GM21576 (cell line): ENCODE measurements around the gene PHF2.

Experiments used
- ATAC-seq: cut with Tn5 transposase; IDR thresholded peaks from one replicate; pipeline ENCODE4 v1.9.1; 2021; ENCODE audit warnings: mild to moderate bottlenecking, moderate library complexity; ENCODE audit not compliant: unreplicated experiment

The PHF2 gene

DNA sequence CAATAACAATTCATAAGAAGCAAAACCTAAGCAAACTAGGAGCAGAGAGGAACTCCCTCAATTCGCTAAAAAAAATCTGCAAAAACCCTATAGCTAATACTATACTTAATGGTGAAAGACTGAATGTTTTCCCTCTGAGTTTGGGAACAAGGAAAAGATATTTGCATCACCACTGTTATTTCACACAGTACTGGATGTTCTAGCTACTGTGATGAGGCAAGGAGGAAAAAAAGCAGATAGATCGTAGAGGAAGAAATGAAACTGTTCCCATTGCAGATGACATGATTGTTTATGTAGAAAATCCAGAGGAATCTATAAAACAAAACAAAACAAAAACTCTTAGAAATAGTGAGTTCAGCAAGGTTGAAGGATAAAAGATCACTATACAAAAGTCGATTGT lies 116.7 kb downstream of the PHF2 start:
- ATAC-seq = no peak

- ATAC-seq = no peak
Observed at GRCh38 chr9:93697352-93698139, 121.2 kb downstream of the PHF2 start.

- ATAC-seq = no peak
Observed at GRCh38 chr9:93698140-93698908, 121.9 kb downstream of the PHF2 start.

DNA sequence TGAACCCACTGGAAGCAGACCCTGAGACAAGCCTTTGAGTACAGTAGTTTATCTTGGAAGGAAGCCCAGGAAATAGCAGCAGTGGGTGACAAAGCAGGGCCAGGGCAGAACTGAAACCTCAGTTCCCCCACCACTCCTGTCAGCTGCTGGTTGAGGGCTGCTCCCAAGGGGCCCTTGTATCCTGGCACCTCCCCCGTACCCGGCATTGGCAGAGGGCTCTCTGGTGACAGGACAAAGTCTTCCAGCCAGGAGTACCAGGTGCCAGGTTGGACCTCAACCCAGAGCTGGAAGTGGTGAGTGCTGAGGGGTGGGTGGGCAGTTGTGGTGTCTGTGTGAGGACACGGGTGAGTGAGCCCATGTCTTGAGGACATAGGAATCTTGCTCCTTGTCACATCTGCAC lies 123.3 kb downstream of the PHF2 start:
- no peak for ATAC-seq

- no peak for ATAC-seq
Observed at GRCh38 chr9:93701494-93702218, 125.3 kb downstream of the PHF2 start.

DNA sequence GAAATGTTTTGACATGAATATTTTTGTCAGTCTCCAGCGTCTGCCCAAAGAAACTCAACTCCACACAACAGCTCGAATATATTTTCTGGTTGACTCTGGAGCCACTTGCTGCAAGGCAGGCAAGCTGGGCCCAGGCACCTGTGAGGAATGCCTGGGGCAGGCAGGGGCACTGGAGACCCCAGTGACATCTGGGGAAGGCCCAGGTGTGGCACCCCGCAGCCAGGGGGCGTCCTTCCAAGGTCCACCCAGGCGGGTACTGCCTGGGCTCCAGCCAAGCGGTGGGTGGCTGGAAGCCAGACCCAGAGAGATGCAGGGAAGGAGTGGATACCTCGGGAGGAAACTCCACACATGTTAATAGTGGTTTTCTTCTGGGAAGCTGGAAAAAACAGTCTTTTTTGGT lies 125.9 kb downstream of the PHF2 start:
- ATAC-seq = no peak

- no peak for ATAC-seq
Observed at GRCh38 chr9:93708289-93708986, 132.1 kb downstream of the PHF2 start.

DNA sequence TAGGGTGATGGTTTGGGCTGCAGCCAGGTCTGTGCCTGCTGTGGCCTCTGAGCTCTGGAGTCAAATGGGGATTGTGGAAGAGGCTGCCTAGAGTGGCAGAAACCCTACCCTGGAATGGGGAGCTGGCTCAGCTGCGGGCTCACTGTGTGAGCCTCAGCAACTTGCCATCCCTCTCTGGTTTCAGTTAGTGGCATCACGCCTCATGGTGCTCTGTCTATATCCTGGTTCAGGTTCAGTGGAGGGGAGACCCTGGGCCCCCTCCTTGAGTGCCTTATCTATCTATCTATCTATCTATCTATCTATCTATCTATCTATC lies 132.6 kb downstream of the PHF2 start:
- ATAC-seq = no peak

- no peak for ATAC-seq
Observed at GRCh38 chr9:93709600-93710369, 133.4 kb downstream of the PHF2 start.

DNA sequence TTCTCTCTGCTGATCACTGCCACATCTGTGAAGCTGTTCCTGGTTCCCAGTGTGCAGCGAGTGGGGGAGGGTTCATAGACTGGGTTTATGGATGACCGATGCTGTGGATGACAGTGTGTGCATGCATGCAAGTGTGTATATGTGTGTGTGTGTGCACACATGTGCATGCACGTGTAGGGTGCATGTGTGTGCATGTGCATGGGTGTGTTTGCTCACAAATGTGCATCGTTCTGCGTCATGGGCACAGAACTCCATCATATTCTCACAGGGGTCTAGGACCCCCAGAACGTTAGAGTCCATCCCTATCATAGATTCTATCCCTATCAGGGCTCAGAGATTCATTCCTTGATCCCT lies 134.0 kb downstream of the PHF2 start:
- no peak for ATAC-seq

DNA sequence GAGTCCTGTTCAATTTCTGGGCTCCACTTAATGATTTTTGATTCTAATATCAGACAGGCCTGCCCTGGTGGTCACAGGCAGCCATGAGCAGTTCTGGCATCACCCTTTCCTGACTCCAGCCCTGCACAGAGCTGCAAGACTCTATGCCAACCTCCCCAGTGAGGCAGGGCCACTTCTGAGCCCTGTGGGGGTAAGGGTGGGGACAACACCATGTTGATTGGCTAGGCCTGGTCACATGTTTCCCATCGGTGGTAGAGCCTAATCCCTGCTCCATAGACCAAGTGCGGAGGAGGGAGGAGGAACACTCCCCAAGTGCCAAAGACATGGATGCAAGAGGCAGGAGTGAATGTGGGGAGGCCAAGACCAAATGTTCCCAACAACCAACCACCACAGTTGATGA lies 134.6 kb downstream of the PHF2 start:
- no peak for ATAC-seq

DNA sequence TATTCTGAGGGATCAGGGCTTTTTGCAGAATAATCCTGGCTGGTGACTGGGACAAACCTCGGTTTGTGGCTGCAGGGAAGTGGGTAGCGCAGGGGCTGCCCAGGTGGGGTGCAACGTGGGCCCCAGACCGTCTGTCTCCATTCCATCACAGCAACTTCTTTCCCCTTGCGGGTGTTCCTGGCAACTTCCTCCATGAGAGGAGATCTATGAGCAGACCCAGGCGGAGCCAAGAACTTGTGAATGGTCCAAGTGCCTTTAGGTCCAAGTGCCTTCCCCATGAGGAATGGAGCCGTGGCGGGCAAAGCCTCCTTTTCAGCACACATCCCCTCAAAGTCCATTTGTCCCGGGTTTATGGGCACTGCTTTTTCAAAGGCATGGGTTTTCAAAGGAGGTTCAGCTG lies 136.5 kb downstream of the PHF2 start:
- ATAC-seq = no peak

- ATAC-seq = no peak
Observed at GRCh38 chr9:93713716-93714115, 137.3 kb downstream of the PHF2 start.

GRCh38 chr9:93721417-93721965 lies 145.1 kb downstream of the PHF2 start:
- ATAC-seq = no peak

DNA sequence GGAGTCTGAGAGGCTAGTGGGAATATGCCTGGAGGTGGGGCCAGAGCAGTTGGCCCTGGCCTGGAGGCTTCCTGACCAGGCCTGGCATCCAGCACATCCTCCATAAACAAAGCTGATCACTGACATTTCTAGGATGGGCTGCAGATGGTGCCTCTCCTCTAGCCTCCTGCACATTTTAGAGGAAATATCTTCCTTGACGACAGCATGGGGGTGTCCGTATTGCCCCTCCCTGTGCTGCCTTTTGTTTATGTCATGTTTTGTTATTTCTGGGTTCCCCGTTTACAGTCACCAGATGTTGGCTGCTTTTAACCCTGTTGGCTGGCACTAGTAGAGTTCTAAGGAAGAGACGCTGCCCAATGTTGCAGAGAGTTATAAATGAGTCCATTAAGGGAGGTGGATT lies 148.5 kb downstream of the PHF2 start:
- ATAC-seq = no peak

GRCh38 chr9:93725382-93725781 lies 149.0 kb downstream of the PHF2 start:
- no peak for ATAC-seq

DNA sequence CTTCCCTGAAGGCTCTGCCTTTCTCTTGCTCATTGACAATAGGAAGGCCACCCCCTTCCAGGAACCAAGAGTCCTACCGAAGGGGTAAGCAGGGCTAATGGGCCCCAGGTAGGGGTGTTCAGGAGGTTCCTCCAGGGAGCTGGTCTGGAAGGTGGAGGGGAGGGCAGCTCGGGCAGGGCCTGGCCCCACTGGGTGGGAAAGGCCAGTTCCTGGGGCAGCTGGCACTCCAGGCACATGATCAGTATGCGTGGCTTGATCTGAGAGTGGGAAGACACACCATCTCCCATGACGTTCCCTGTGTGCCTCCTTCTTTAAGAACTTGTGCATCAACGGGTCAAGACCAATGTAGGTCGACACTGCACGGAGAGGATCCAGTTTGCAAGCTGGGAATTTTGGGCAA lies 149.8 kb downstream of the PHF2 start:
- no peak for ATAC-seq
